Ishikawa (cell line): ENCODE data around the gene ARID1B.

Experiments
- CEBPB ChIP-seq: IDR thresholded peaks from 2 replicates; pipeline ENCODE4 v1.6.1; 2012
- CREB1 ChIP-seq: IDR thresholded peaks from 2 replicates; pipeline ENCODE4 v1.6.1; 2012; ENCODE audit warnings: low read depth
- EGR1 ChIP-seq: IDR thresholded peaks from 2 replicates; pipeline ENCODE4 v1.6.1; 2012
- EP300 ChIP-seq: IDR thresholded peaks from 2 replicates; pipeline ENCODE4 v1.6.1; 2012; ENCODE audit warnings: borderline replicate concordance
- FOXM1 ChIP-seq: IDR thresholded peaks from 2 replicates; pipeline ENCODE4 v1.6.1; 2012; ENCODE audit warnings: low read depth, borderline replicate concordance
- NFIC ChIP-seq: IDR thresholded peaks from 2 replicates; pipeline ENCODE4 v1.6.1; 2012
- RAD21 ChIP-seq: IDR thresholded peaks from 2 replicates; pipeline ENCODE4 v1.6.1; 2012; ENCODE audit warnings: low read depth
- TAF1 ChIP-seq: IDR thresholded peaks from 2 replicates; pipeline ENCODE4 v1.6.1; 2012; ENCODE audit warnings: low read depth, mild to moderate bottlenecking
- TCF12 ChIP-seq: IDR thresholded peaks from 2 replicates; pipeline ENCODE4 v1.6.1; 2012; ENCODE audit warnings: low read depth
- TEAD4 ChIP-seq: IDR thresholded peaks from 2 replicates; pipeline ENCODE4 v1.6.1; 2012
- YY1 ChIP-seq: IDR thresholded peaks from 2 replicates; pipeline ENCODE4 v1.6.1; 2012; ENCODE audit warnings: low read depth
- ZBTB7A ChIP-seq: IDR thresholded peaks from 2 replicates; pipeline ENCODE4 v1.6.1; 2012; ENCODE audit warnings: low read depth
- TF ChIP-seq, protein P1 (sequence below): IDR thresholded peaks from 2 replicates; pipeline ENCODE4 v1.6.1; 2012; ENCODE audit warnings: low read depth, mild to moderate bottlenecking
- TF ChIP-seq, protein P2 (sequence below): IDR thresholded peaks from 2 replicates; pipeline ENCODE4 v1.6.1; 2012

DNA sequence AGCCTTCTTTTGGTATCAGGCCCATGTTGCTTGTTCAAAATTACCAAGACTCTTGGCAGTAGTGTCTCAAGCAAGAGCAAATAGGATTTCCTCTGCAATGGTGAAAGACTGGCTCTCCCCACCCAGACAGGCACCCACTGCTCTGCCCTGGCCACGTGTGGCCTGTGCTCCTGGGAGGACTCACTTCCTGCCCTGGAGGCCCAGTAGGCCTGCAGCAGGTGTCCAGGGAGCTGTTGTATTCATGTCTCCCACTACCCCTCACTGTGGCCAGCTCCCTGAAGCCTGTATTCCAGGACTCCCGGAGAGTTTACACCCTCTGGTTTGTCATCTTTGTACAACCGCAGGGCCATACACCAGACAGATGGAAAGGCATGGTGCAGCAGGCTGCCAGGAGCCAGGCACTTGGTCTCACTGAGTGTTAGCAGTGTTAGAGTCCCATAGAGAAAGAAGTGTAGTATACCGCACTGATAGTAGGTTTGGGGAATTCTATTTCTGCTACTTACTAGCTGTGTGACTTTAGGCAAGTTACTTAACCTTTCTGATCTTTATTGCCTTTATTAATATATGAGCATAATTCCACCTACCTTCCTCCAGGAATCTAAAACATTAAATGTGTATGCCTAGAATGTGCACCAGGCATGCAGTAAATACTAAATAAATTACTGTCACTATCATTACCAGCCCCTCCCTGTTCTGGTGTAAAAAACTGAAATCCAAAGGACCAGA, 386.4 kb downstream of the ARID1B start:
- TF ChIP-seq CEBPB (no peak), EGR1 (no peak), TCF12 (no peak), NFIC (no peak), RAD21 (no peak), ZBTB7A (no peak), YY1 (no peak), TAF1 (no peak), EP300 (no peak), TEAD4 (no peak), CREB1 (no peak), FOXM1 (no peak)
- TF ChIP-seq, protein P1, sequence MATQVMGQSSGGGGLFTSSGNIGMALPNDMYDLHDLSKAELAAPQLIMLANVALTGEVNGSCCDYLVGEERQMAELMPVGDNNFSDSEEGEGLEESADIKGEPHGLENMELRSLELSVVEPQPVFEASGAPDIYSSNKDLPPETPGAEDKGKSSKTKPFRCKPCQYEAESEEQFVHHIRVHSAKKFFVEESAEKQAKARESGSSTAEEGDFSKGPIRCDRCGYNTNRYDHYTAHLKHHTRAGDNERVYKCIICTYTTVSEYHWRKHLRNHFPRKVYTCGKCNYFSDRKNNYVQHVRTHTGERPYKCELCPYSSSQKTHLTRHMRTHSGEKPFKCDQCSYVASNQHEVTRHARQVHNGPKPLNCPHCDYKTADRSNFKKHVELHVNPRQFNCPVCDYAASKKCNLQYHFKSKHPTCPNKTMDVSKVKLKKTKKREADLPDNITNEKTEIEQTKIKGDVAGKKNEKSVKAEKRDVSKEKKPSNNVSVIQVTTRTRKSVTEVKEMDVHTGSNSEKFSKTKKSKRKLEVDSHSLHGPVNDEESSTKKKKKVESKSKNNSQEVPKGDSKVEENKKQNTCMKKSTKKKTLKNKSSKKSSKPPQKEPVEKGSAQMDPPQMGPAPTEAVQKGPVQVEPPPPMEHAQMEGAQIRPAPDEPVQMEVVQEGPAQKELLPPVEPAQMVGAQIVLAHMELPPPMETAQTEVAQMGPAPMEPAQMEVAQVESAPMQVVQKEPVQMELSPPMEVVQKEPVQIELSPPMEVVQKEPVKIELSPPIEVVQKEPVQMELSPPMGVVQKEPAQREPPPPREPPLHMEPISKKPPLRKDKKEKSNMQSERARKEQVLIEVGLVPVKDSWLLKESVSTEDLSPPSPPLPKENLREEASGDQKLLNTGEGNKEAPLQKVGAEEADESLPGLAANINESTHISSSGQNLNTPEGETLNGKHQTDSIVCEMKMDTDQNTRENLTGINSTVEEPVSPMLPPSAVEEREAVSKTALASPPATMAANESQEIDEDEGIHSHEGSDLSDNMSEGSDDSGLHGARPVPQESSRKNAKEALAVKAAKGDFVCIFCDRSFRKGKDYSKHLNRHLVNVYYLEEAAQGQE = no peak
- TF ChIP-seq, protein P2, sequence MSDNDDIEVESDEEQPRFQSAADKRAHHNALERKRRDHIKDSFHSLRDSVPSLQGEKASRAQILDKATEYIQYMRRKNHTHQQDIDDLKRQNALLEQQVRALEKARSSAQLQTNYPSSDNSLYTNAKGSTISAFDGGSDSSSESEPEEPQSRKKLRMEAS = no peak
